H1 (cell line): ENCODE data around the gene DIPK1A. TPM values are rescaled to one million over a fixed set of nuclear protein-coding genes. Genes with fewer than 3 reads are reported as not detected.

Experiments
- CTCF ChIA-PET: fragments of 300-600 bp; sonication (Branson Sonifier 250); formaldehyde crosslinking; loops from one replicate; lab custom pipeline; 2021; ENCODE audit not compliant: partially characterized antibody; lab: Charles Lee
- POLR2A ChIA-PET: fragments of 300-600 bp; sonication (Branson Sonifier 250); formaldehyde crosslinking; loops from one replicate; lab custom pipeline; 2021; ENCODE audit warnings: inconsistent platforms; ENCODE audit not compliant: partially characterized antibody; lab: Charles Lee
- DNase-seq, 2 experiments: peaks; one replicate each; pipeline versions ENCODE4 v3.0.0 to v3.0.0-alpha.2; 2010 to 2022; ENCODE audit warnings: low spot score in 2 of 2, low read depth in 1 of 2, mixed read lengths in 1 of 2
- FAIRE-seq: peaks from 2 replicates; lab custom pipeline; 2011; peaks lifted over from hg19 to GRCh38; lab: Jason Lieb, UNC
- H2AFZ ChIP-seq: 2 replicates; pipeline ENCODE4 v1.8.1; 2012; ENCODE audit warnings: low read length, inconsistent platforms
- H2AK5ac ChIP-seq: 2 replicates; pipeline ENCODE4 v1.6.1; 2013; ENCODE audit warnings: low read depth, low read length
- H2BK120ac ChIP-seq: replicated peaks from 2 replicates; pipeline ENCODE3; 2013; ENCODE audit warnings: low read depth, low read length, inconsistent platforms
- H2BK12ac ChIP-seq: 2 replicates; pipeline ENCODE4 v1.6.1; 2013; ENCODE audit warnings: low read depth, low read length
- H2BK15ac ChIP-seq: 2 replicates; pipeline ENCODE4 v1.6.1; 2013; ENCODE audit warnings: low read length
- H2BK20ac ChIP-seq: 2 replicates; pipeline ENCODE4 v1.6.1; 2013; ENCODE audit warnings: low read length
- H2BK5ac ChIP-seq: 2 replicates; pipeline ENCODE4 v1.6.1; 2013; ENCODE audit warnings: low read depth, low read length
- H3K14ac ChIP-seq: 2 replicates; pipeline ENCODE4 v1.6.1; 2013; ENCODE audit warnings: inconsistent platforms; ENCODE audit not compliant: insufficient read length
- H3K18ac ChIP-seq: 2 replicates; pipeline ENCODE4 v1.6.1; 2013; ENCODE audit warnings: low read length; ENCODE audit errors: extremely low read depth
- H3K23ac ChIP-seq: 2 replicates; pipeline ENCODE4 v1.6.1; 2013; ENCODE audit warnings: inconsistent platforms; ENCODE audit not compliant: insufficient read length
- H3K23me2 ChIP-seq: 2 replicates; pipeline ENCODE4 v1.6.1; 2013; ENCODE audit warnings: low read depth, low read length
- H3K27ac ChIP-seq: 2 replicates; pipeline ENCODE4 v1.6.1; 2011; ENCODE audit warnings: low read depth, low read length, inconsistent platforms
- H3K27me3 ChIP-seq, 4 experiments: replicated peaks in 1 of 4; 1 replicate in 1 of 4; 2 replicates in 3 of 4; pipeline versions ENCODE4 v1.6.1 to v1.8.1; 2011 to 2013; ENCODE audit warnings: low read length in 3 of 4, mild to moderate bottlenecking in 3 of 4, inconsistent platforms in 2 of 4, mixed read lengths in 2 of 4, moderate library complexity in 1 of 4; ENCODE audit not compliant: control insufficient read depth in 3 of 4, insufficient read depth in 3 of 4; ENCODE audit errors: extremely low read depth in 1 of 4
- H3K36me3 ChIP-seq, 4 experiments: 2 replicates each; pipeline versions ENCODE4 v1.6.1 to v1.8.1; 2011 to 2013; ENCODE audit warnings: mild to moderate bottlenecking in 4 of 4, low read length in 3 of 4, moderate library complexity in 2 of 4, control low read depth in 1 of 4, inconsistent platforms in 1 of 4; ENCODE audit not compliant: insufficient read depth in 4 of 4, control insufficient read depth in 2 of 4
- H3K4ac ChIP-seq: replicated peaks from 2 replicates; pipeline ENCODE3; 2013; ENCODE audit warnings: low read length, low read depth, mixed read lengths, inconsistent platforms; ENCODE audit not compliant: insufficient read length
- H3K4me1 ChIP-seq, 4 experiments: replicated peaks in 1 of 4; 1 replicate in 1 of 4; 2 replicates in 3 of 4; pipeline versions ENCODE4 v1.6.1 to v1.8.1; 2011 to 2013; ENCODE audit warnings: low read length in 3 of 4, inconsistent platforms in 2 of 4, mixed read lengths in 1 of 4; ENCODE audit not compliant: insufficient read depth in 4 of 4, control insufficient read depth in 3 of 4
- H3K4me2 ChIP-seq, 2 experiments: 2 replicates each; pipeline versions ENCODE4 v1.6.1 to v1.8.1; 2011 to 2013; ENCODE audit warnings: low read depth in 2 of 2, low read length in 2 of 2, control low read depth in 1 of 2, inconsistent platforms in 1 of 2, mild to moderate bottlenecking in 1 of 2; ENCODE audit not compliant: insufficient read depth in 1 of 2
- H3K4me3 ChIP-seq, 4 experiments: fragments of 200-600, 300-600 bp in 1 of 4; sonication (generic), shearing (Covaris generic), sonication (Bioruptor Twin) in 1 of 4; 2 replicates each; pipeline versions ENCODE4 v1.5.1 to v1.8.1; 2011 to 2016; ENCODE audit warnings: low read length in 4 of 4, low read depth in 3 of 4, control low read depth in 2 of 4, inconsistent platforms in 2 of 4, mild to moderate bottlenecking in 2 of 4, mixed read lengths in 1 of 4, moderate library complexity in 1 of 4; ENCODE audit not compliant: insufficient read depth in 2 of 4; ENCODE audit errors: extremely low read depth in 1 of 4
- H3K56ac ChIP-seq: replicated peaks from 2 replicates; pipeline ENCODE3; 2013; ENCODE audit warnings: low read depth, mild to moderate bottlenecking, mixed read lengths, low read length, inconsistent platforms; ENCODE audit not compliant: insufficient read length
- H3K79me1 ChIP-seq: 2 replicates; pipeline ENCODE4 v1.6.1; 2013; ENCODE audit warnings: low read depth, low read length, control low read depth
- H3K79me2 ChIP-seq, 2 experiments: 2 replicates each; pipeline versions ENCODE4 v1.6.1 to v1.8.1; 2012 to 2013; ENCODE audit warnings: low read length in 2 of 2, mild to moderate bottlenecking in 2 of 2, inconsistent platforms in 1 of 2; ENCODE audit not compliant: insufficient read depth in 2 of 2, control insufficient read depth in 1 of 2
- H3K9ac ChIP-seq, 4 experiments: replicated peaks in 1 of 4; 1 replicate in 1 of 4; 2 replicates in 3 of 4; pipeline versions ENCODE4 v1.6.1 to v1.8.1; 2011 to 2013; ENCODE audit warnings: low read depth in 3 of 4, low read length in 3 of 4, control low read depth in 2 of 4, mild to moderate bottlenecking in 2 of 4, moderate library complexity in 2 of 4, inconsistent platforms in 1 of 4; ENCODE audit errors: extremely low read depth in 1 of 4
- H3K9me3 ChIP-seq, 2 experiments: 2 replicates each; pipeline versions ENCODE4 v1.6.1 to v1.8.1; 2012 to 2013; ENCODE audit warnings: mild to moderate bottlenecking in 2 of 2, moderate library complexity in 2 of 2, control low read depth in 1 of 2, inconsistent platforms in 1 of 2, low read depth in 1 of 2, low read length in 1 of 2, mixed read lengths in 1 of 2; ENCODE audit not compliant: insufficient read depth in 2 of 2
- H4K20me1 ChIP-seq, 2 experiments: replicated peaks in 1 of 2; 2 replicates each; pipeline versions ENCODE3 to v1.8.1; 2011 to 2013; ENCODE audit warnings: inconsistent platforms in 2 of 2, low read length in 2 of 2, mild to moderate bottlenecking in 1 of 2; ENCODE audit not compliant: insufficient read depth in 2 of 2, control insufficient read depth in 1 of 2
- H4K5ac ChIP-seq: 2 replicates; pipeline ENCODE4 v1.6.1; 2013; ENCODE audit warnings: low read length, low read depth, mixed read lengths, inconsistent platforms; ENCODE audit not compliant: insufficient read length
- H4K8ac ChIP-seq: 2 replicates; pipeline ENCODE4 v1.8.0; 2013; ENCODE audit warnings: mild to moderate bottlenecking, moderate library complexity, low read length, inconsistent platforms; ENCODE audit not compliant: insufficient read depth; ENCODE audit errors: extremely low read depth
- H4K91ac ChIP-seq: replicated peaks from 2 replicates; pipeline ENCODE3; 2013; ENCODE audit warnings: low read length, mixed read lengths, inconsistent platforms; ENCODE audit not compliant: insufficient read length
- CHD2 ChIP-seq: IDR thresholded peaks from 2 replicates; pipeline ENCODE4 v1.6.1; 2012; ENCODE audit warnings: low read length, improper control_type of control experiment
- EGR1 ChIP-seq: IDR thresholded peaks from 2 replicates; pipeline ENCODE4 v1.6.1; 2011; ENCODE audit warnings: low read depth, low read length, borderline replicate concordance
- MAFK ChIP-seq: IDR thresholded peaks from 2 replicates; pipeline ENCODE4 v1.6.1; 2012; ENCODE audit warnings: low read depth, mild to moderate bottlenecking, improper control_type of control experiment, low read length
- POLR2A ChIP-seq, 2 experiments: IDR thresholded peaks; 1 replicate in 1 of 2; 2 replicates in 1 of 2; pipeline ENCODE4 v1.6.1; 2011; ENCODE audit warnings: low read depth in 2 of 2, low read length in 2 of 2, mild to moderate bottlenecking in 2 of 2; ENCODE audit errors: control extremely low read depth in 1 of 2
- POLR2AphosphoS5 ChIP-seq: IDR thresholded peaks from 2 replicates; pipeline ENCODE4 v1.6.1; 2011; ENCODE audit warnings: low read depth, low read length
- TAF1 ChIP-seq: IDR thresholded peaks from 2 replicates; pipeline ENCODE4 v1.6.1; 2011; ENCODE audit warnings: mild to moderate bottlenecking, low read depth, low read length
- WGBS, 2 experiments: shearing (Covaris generic) in 1 of 2; methylation state at CpG; one replicate each; pipeline versions ENCODE4 v1.1.6 to v1.1.7; 2013 to 2015; ENCODE audit warnings: low lambda C conversion rate in 2 of 2, mixed read lengths in 2 of 2, inconsistent platforms in 1 of 2, low coverage in 1 of 2, missing lambda C conversion rate in 1 of 2; ENCODE audit not compliant: insufficient replicate concordance in 2 of 2, insufficient coverage in 1 of 2, insufficient read length in 1 of 2; ENCODE audit errors: extremely low coverage in 1 of 2, missing lambda C conversion rate in 1 of 2; 5-methylcytosine and 5-hydroxymethylcytosine counted together
- polyA plus RNA-seq, 7 experiments: library from polyadenylated mRNA; depleted of rRNA in 3 of 7; stranded (reverse) in 5 of 7; unstranded in 2 of 7; fragments of >200 nt in 5 of 7; fragments of 200-250 nt in 2 of 7; gene quantifications; 1 replicate in 5 of 7; 2 replicates in 1 of 7; 4 replicates in 1 of 7; pipeline versions ENCODE4 v1.2.1 to v1.2.3, GENCODE V29; 2011 to 2013; ENCODE audit warnings: missing spikeins in 2 of 7, mixed read lengths in 2 of 7
- total RNA-seq: library from RNA; stranded (reverse); fragmentation: NEBNext Ultra II Directional; extraction: Animal tissue kit (Norgen Biotek cat#: 25700); gene quantifications from 2 replicates; pipeline ENCODE4 v1.2.1, GENCODE V29; 2021

DIPK1A gene
- total and polyA plus RNA-seq, 2 of the 8 experiments (the other 6 are each of a cell fraction or from before 2014, with no cell fraction given) = 2.5 to 5.0 TPM

GRCh38 chr1:92839442-92839841 is 121.8 kb downstream of the DIPK1A start:
- Histone ChIP-seq H4K5ac (no peak overlapping the region), H3K36me3 (peaks cover 39 to 98% (median 82%) of the 10 kb centered on the region in 4 experiments), H3K14ac (no peak overlapping the region), H2AK5ac (no peak overlapping the region), H3K9ac (no peak overlapping the region), H2AFZ (no peak overlapping the region), H3K79me1 (no peaks in the 10 kb centered on the region; the same call in 1 of the 2 replicates), H2BK5ac (no peak overlapping the region), H2BK120ac (no peak overlapping the region), H2BK20ac (no peak overlapping the region), H4K91ac (no peak overlapping the region), H3K9me3 (no peaks in the 10 kb centered on the region), H4K20me1 (peaks cover 25% of the 10 kb centered on the region in 2 experiments), H3K27ac (no peak overlapping the region), H3K27me3 (no peaks in the 10 kb centered on the region), H3K23me2 (no peaks in the 10 kb centered on the region), H3K4me3 (no peak overlapping the region), H3K23ac (no peak overlapping the region), H4K8ac (no peak overlapping the region), H3K4me1 (no peaks in the 10 kb centered on the region), H3K56ac (no peak overlapping the region), H3K79me2 (peaks cover 12 to 59% of the 10 kb centered on the region in 2 experiments), H3K4ac (no peak overlapping the region), H3K18ac (no peak overlapping the region), H2BK15ac (no peak overlapping the region), H2BK12ac (no peak overlapping the region), H3K4me2 (no peak overlapping the region)
- CTCF ChIA-PET = interaction anchor here (0.7 to 1.9 kb wide), 5 partner anchors 8 to 182 kb away, joined by 3 to 8 read pairs (median 3); partner anchors contain the start of gene RPL5
- DNase-seq (no peak), FAIRE-seq (no peak)
- TF ChIP-seq CHD2 (no peak), POLR2A (IDR thresholded peaks at IDR 0.05; ENCODE audit: control extremely low read depth in 1 of 2, low read depth in 2 of 2, low read length in 2 of 2) (peak in 1 of 2 experiments; percentile 71; a peak in 2 of 3 replicates), POLR2AphosphoS5 (peak; percentile 62; the same call in 1 of the 2 replicates), MAFK (no peak), TAF1 (no peak), EGR1 (no peak)
- WGBS, 2 experiments = 94% methylated on average over 2 of the region's 2 CpGs; no CpG with 5 or more reads in 1 of the 2 experiments
- POLR2A ChIA-PET = interaction anchor here (0.6 to 4.9 kb wide), 5 partner anchors 8 to 155 kb away, joined by 3 to 72 read pairs (median 4); partner anchors contain the start of gene RPL5
